OCI-LY7 (cell line): ENCODE measurements around the gene MARCHF4.

Source experiments
- CTCF ChIP-seq: fragments of 200-600 bp; sonication (generic); conservative IDR thresholded peaks from 2 replicates; pipeline ENCODE4 v1.5.1; 2014; ENCODE audit warnings: mild to moderate bottlenecking, antibody characterized with exemption, low read length, moderate library complexity, mixed read lengths
- EZH2phosphoT487 ChIP-seq: fragments of 200-600 bp; sonication (generic); IDR thresholded peaks from 2 replicates; pipeline ENCODE4 v1.6.1; 2018; ENCODE audit warnings: low read depth, borderline replicate concordance, mild to moderate bottlenecking, mixed run types, antibody characterized with exemption, low read length, moderate library complexity, mixed read lengths

GRCh38 chr2:216345846-216346245 lies 26.4 kb downstream of the MARCHF4 start:
- TF ChIP-seq CTCF = no peak
- TF ChIP-seq EZH2phosphoT487 = no peak
